NCI-H82 treated with DMSO at 0.1 percent for 48 hours (cell line): ENCODE measurements around the gene L3MBTL4.
"Not testable (repeated sequence)": the region's sequence is repeated elsewhere in the genome, so short reads cannot be mapped to it uniquely, and the experiment has no call there.

ENCODE experiments used
- DNase-seq: peaks from one replicate; lab custom pipeline; 2025; ENCODE audit not compliant: unreplicated experiment; lab: John Stamatoyannopoulos, UW

Gene L3MBTL4

DNA sequence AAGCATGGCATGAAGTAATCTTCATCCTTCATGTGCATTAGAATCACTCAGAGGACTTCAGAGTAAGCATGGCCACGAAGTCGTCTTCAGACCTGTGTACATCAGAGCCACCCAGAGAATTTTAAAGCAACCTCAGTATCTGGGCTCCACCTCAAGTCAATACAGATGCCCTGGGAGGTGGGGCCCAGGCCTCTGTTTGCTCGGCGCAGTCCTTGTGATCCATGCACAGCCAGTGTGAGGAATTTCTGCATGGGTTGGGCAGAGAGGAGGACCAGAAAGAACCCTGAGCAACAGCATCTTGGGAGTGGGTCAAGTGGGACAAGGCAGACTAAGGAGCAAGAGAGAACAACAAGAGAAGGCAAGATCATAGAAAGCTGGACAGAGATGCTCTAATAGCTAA is 299.0 kb downstream of the L3MBTL4 start:
- DNase-seq = no peak

DNA sequence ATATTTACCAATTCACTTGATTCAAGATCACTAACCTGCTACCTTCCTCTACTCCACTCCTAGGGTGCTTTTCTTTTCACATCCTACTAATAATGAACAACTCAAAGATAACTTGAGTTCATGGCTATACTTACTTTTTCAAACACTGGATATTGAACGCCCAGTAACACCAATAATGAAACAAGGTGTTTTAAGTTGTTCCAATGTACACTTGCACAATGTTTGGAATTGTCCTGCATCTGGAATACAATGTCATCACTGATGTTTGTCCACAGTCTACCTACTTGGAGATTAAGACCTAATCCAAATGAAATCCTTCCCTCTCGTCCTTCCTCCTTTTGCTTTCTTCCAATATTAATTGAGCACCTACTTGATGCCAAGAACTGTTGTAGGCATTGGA is 301.1 kb downstream of the L3MBTL4 start:
- DNase-seq = no peak

DNA sequence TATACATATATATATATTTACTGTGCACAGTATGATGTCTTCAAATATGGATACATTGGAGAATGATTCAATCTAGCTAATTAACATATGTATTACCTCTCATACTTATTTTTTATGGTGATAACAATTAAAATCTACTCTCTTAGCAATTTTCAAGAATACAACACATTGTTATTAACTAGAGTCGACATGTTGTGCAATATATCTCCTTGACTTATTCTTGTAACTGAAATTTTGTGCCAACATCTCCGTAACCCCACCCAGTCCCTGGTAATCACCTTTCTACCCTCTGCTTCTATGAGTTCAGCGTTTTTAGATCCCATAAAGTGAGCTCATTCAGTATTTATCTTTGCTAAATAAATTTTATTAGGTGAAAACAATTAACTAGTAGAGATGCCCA is 303.0 kb downstream of the L3MBTL4 start:
- no peak for DNase-seq

DNA sequence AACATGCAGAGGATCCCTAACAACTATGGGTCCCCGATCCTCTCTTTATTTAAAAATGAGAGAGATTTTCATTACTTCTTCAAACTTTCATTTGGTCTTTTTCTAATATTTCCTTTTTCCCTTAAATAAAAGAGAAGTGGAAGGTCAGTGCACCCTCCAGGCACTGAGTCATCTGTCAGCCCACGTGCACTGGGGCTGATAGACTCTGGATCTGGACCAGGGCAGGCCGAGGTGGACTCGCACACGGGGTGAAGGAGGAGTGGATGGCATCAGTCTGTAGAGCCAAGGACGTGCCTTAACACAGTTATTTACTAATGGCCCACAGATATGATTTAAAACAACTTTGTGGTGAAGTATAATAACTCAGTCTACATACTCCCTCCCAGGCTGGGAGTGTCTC is 305.0 kb downstream of the L3MBTL4 start:
- no peak for DNase-seq

DNA sequence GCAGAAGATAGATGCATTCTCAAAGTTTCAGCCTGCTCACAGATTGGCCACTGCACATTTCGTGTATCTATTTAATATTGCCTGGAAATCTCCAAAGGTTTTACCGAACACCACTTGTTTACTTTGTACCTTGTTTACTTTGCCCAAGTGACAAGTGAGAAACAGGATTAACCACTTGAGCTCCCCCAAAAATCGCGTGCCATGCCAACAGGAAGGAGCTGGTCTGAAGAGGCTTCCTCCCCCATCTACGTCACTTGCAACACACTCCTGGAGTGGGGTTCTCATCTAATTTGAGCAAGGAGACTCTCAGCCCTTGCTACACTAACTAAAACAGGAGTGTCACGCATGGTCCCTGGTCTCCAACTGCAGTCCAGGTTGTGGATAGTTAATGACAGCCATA is 306.9 kb downstream of the L3MBTL4 start:
- DNase-seq = no peak

DNA sequence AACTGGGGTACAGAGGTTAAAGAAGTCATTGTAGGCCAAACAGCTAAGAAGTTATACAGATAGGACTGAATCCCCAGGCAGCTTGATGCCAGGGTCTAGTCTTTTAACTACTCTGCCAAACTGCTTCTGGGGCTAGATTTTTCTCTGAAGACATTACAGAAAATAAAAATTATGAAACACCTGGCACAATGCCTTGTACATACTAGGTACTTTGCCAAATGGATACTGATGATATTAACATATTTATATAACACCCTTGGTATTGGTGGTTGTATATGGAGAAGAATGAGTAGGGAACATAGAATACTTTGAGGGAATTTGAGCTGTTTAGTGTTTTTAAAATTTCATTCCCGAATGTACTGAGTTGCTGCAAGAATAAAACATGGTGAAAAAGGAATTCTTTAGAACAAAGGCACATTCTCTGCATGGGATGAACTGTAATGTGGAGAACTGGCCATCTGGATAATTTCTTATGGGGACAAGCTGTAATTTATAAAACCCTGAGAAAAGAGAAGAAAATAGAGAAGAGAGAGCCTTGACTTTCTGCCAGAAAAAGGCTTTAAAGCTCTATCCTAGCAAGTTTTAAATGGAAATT is 308.5 kb downstream of the L3MBTL4 start:
- no peak for DNase-seq

DNA sequence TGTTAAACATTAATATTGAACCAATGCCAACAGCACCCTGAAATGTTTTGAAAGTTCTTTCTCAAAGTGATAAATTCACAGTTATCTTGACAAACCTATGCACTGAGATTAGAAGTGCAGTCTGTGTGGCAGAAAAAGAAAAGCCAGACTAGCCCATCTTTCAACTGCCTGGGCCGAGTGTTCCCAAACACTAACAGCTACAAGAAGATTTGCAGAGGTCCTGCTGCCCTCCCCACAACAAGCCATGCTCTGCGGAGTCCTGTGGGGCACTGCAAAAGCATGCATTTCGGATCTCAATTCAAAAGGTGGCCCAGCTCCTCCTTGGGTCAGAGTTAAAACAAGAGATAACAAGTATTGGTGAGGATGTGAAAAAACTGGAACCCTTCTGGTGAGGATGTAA is 311.0 kb downstream of the L3MBTL4 start:
- no peak for DNase-seq

DNA sequence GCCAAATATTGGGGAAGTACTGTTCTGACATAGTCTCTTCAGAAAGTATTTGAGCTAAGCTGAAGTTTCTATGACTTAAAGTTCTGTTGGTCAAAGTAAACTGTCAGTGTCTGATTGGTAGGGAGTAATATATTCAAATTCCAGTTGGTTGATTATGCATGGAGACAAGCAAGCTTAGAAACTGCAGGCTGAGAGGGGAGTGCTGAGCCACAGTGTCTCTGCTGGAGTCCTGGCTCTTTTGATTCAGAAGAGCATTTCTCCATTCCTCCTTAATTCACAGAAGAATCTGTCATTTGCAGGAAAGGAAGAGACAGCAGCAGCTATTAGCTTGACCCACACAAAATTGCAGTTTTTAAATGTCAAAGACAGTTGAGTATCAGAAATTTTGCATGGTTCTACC is 318.0 kb downstream of the L3MBTL4 start:
- DNase-seq = no peak

DNA sequence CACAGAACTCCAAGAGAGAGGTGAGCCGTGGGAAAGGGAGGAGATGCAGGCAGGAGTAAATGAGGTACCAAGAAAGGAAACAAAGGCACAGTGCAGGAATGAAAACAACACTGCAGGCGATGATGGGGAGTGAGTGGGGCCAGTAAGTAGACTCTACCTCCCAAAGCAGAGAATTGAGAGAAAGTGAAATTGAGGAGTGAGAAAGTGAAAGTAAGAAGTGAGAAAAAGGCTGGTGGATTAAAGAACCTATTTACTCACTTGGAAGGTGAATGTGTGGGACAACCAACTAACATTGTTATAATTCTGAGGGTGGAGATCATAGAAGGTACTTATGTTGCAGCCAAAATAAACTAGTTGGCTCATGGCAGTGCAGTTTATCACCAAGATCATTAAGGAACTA is 326.3 kb downstream of the L3MBTL4 start:
- DNase-seq = no peak

DNA sequence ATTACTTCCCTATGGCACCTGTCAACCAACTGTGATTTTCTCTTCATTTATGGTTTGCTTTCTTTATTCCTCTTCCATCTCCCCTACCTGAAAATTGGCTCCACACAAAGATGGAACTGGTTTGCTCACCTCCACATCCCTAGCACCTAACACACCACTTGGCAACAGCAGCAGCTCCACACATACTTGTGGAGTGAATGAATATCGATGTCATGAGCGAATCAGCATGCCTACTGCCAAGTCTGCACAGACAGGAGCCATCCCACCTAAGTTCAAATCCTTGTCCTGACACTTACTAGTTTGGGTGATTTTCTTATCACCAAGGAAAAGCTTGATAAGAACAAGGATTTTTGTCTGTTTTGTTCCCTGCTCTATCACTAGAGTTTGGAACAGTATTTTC is 328.0 kb downstream of the L3MBTL4 start:
- no peak for DNase-seq

DNA sequence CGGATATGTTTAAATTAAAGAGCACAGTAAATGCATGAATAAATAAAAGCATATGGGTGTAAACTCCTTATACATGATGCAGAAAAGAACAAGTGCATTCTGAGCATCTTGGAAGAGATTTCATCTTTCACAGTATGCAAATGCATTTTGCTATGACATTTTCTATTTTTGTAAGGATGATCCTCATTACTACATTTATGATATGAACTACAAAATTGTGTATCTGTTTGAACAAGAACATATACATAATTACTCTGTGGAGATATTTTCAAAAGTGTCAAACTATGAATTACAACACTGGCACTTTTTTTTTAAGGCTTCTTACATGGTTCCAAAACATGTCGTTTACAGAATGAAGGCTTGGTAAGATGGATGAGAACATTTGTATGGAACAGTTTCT is 335.3 kb downstream of the L3MBTL4 start:
- no peak for DNase-seq

DNA sequence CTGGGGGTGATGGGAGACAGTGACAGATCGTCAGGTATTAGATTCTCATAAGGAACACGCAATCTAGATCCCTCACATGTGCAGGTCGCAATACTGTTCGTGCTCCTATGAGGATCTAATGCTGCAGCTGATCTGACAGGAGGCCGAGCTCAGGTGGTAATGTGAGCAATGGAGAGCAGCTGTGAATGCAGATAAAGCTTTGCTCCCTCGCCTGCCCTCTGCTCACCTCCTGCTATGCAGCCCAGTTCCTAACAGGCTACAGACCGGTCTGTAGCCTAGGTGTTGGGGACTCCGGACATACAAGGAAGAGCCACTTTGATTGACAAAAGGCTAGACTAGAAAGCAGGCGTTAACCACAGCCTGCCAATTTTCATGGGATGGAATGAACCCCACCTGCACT is 335.8 kb downstream of the L3MBTL4 start:
- no peak for DNase-seq

DNA sequence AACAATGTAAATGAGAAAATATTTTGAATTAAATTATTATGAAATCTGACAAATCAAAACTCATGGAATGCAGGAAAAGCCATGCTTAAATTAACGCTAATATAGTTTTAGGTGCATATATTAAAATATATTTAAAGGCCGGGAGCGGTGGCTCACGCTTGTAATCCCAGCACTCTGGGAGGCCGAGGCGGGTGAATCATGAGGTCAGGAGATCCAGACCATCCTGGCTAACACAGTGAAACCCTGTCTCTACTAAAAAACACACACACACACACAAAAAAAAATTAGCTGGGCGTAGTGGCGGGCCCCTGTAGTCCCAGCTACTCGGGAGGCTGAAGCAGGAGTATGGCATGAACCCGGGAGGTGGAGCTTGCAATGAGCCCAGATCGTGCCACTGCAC is 342.3 kb downstream of the L3MBTL4 start:
- DNase-seq = not testable (repeated sequence)

DNA sequence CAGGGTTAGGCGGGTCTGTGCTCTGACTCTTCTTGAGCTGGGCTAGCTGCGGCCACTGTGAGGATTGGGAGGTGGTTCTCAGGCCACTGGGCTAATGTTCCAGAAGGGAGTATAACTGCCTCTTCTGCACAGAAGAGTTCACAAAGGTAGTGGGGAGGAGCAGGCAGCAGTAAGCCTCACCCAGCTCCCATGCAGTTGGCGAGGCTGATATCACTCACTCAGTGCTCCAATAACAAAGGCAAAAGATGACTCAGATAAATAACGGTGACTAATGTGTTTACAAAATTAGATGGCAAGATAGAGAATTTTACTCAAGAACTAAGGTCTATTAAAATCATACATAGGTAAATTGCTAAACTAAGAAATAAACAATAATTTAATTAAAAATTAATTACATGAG is 345.2 kb downstream of the L3MBTL4 start:
- no peak for DNase-seq

DNA sequence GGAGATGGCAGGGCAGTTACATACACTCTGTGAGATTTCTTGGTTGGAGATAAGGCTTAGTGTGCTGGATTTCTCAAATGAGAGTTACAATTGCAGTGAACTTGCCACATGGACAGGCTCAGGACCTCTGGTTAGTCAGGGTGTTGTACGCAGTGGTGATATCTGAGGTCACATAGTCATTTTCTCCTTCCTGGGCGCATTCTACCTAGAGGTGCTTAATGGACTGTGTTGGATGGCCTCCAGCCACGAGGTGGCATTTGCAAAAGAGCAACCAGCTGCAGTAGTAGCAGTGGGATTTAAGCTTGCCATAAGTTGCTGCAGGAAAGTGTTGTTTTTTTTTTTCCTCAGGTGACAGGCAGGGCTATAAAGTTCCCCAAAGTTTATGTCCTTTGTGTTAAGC is 345.6 kb downstream of the L3MBTL4 start:
- DNase-seq = no peak

DNA sequence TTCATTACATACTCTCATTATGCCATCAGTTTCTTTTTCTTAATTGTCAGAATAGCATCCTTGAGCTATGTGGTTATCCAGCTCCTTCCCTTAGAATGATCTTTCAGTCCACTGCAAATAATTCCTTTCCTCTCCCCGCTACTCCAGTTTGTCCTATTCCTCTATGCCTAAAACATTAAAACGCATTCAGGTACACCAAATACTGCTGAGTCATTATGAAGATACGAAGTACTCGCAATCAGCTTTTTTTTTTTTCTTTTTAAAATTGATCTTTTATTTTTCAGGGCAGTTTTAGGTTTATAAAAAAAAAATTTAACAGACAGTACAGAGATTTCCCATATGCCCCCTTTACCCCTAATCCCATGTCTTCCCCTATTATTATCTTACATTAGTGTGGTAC is 354.6 kb downstream of the L3MBTL4 start:
- no peak for DNase-seq

DNA sequence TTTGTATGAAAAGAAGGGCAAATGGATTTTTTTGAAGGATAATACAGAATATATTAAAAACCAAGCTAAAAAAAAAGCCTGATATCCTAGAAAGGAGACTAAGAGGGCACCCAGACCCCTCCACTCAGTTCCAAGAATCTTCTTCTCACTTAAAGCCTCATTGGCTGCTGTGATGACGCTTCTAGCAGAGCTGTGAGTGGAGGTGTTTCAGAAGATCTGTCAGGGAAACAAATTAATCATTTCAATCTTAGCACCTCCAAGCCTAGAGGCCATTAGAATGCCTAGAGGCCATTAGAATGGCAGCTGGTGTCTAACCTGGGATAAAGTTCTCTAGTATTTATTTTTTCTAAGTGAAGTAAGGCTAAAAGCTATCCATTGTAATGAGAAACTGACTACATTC is 355.2 kb downstream of the L3MBTL4 start:
- DNase-seq = no peak

DNA sequence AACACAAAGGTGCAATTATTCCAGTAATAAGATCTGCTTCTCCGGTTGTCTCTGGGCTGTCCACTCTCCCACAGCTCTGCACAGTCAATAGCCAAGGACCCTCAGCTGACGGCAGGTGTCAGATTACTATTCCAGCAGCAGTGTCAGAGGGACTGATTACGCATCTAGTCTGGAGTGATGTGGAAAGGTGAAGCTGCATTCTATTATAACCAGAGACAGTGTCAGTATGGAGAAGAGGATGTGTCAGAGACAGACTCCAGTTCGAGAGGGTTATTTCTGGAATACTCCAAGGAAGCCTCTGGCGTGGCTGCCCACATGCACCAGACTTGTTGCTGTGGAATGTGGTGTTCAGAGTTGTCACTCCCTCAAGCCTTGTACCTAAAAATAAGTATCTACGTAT is 355.8 kb downstream of the L3MBTL4 start:
- DNase-seq = no peak

DNA sequence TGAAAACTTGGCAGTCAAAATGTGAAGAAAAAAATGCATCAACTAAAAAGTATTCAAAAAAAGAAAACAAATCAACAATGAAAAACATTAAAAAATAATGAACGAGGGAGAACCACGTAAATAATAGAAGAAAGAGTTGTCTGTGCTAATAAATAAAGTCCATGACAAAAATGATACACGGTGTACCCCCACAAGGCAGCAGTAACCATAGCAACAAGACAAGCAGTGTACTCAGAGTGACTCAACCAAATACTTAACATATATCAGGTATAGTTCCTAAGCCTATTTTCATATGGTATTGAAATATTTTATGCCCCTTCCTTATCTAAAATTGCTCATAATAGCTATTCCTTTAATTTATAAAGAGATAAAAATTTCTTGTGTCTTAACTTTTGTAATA is 357.1 kb downstream of the L3MBTL4 start:
- no peak for DNase-seq

DNA sequence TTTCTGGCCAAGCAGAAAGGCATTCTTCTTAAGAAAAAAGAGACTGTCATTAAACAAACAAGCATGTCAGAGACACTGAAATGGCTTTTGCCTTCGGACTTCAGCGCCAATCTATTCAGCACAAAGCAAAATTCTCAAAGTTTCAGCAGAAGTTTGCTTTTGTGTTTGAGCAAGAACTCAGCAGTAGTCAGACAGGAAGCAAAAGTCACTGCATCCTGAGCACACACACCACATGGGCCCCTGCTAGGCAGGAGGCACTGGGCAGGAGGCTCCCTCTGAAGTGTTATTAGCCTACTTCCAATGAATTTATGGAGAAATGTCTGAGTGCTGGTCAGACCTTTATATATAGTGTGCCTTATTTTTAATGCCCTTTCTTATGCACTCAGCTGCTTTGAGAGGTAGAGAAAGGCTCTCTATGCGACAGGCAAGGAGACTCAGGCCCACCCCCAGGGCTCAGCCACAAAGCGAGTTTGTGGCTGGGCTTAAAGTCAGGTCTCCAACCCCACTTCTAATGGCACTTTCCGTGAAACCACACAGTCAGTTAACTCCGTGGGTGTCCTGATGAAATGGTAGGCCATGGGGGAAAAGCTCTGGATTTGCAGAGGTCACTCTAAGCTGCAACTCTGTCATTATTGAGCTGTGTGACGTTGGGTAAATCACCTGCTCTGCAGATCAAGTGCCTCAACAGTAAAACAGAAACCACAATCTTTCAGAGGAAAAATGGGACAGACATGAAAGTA is 358.4 kb downstream of the L3MBTL4 start:
- DNase-seq = no peak

DNA sequence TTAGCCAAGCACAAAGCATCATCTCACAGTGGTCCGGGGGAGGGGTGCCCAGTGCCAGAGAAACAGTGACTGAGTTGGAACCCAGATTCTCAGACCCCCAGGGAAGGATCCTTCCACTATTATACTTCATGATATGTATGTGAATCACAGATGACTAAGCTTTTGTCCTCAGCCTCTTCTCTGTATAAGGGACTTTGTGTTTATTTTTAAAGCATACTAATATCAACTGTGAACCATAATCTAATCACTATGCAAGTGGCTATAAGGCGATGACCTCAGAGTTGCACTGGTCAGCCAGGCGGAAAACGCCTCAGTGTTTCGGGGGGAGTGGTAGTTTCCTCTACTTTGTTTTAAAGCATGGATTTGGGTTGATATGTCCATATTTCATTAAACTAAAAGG is 359.0 kb downstream of the L3MBTL4 start:
- no peak for DNase-seq

DNA sequence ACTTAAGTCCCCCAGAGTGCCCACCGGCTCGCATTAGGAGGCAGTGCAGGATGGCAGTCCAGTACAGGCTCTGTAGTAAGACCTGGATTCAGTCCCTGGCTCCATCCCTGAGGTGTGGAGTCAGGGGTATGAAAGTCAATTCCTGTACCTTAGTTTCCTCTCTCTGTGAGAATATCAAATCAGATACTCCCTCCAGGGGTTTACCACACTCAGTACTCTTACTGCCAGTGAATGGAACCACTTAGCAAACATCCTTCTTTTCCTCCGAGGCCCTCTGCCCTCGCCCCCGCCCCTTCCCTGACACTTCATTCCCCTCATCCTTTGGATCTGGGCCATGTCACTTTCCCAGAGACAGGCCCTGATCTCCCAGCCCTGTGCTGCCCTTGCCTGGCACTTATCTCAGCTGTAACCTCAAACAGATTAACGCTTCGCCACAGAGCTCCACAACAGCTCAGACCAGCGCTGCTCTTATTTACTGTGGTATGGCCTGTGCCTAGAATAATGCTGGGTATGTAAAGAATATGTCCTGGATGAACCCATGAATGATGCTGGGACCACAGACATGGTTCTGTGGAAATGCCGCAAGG is 360.4 kb downstream of the L3MBTL4 start:
- no peak for DNase-seq

DNA sequence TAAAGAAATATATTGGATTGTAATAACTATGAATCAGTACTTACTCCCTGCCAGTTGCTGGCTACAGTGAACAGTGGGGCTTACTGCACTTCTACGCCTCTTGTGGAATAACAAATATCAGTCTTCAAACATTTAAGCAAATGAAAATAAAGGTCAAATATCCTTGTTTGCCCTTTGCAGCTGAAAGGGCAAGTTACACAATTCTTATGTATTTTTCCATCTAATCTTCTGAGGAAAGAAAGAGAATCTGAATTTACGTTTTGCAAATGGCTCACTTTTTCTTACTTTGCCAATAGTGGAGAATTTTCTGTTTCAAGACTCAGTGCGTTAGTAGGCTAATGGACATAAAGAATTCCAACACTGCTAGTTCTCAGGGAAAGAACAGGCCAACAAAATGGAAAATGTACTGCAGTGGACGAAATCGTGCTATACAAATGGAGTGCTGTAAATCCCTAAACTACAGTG is 362.2 kb downstream of the L3MBTL4 start:
- DNase-seq = no peak
